Upper lobe of left lung (tissue), 6 donors: ENCODE data around the gene COL20A1. TPM values are rescaled to one million over a fixed set of nuclear protein-coding genes. Genes with fewer than 3 reads are reported as not detected.

Experiments
- ATAC-seq, 2 donors: fragments of 200-7000 bp; cut with Tn5 transposase; one replicate each; pipeline ENCODE4 v1.9.1; 2022; ENCODE audit warnings: mild to moderate bottlenecking in 2 of 2, moderate library complexity in 2 of 2; ENCODE audit not compliant: low FRiP score in 2 of 2
- DNase-seq, 2 donors: peaks; one replicate each; pipeline ENCODE4 v3.0.0-alpha.2; 2019 to 2020
- H3K27ac ChIP-seq, 4 donors: fragments of 200-600 bp; sonication (generic); one replicate each; pipeline ENCODE4 v1.5.1; 2016 to 2019
- H3K27me3 ChIP-seq, 4 donors: fragments of 200-600 bp; sonication (generic); one replicate each; pipeline ENCODE4 v1.5.1; 2017 to 2019
- H3K36me3 ChIP-seq, 4 donors: fragments of 200-600 bp; sonication (generic); one replicate each; pipeline ENCODE4 v1.5.1; 2016 to 2019
- H3K4me1 ChIP-seq, 4 donors: fragments of 200-600 bp; sonication (generic); one replicate each; pipeline ENCODE4 v1.5.1; 2018 to 2019
- H3K4me3 ChIP-seq, 4 donors: fragments of 200-600 bp; sonication (generic); one replicate each; pipeline ENCODE4 v1.5.1; 2017 to 2019; ENCODE audit warnings: mild to moderate bottlenecking in 2 of 4, moderate library complexity in 1 of 4
- H3K9me3 ChIP-seq, 4 donors: fragments of 200-600 bp; sonication (generic); one replicate each; pipeline ENCODE4 v1.5.1; 2018 to 2019
- CTCF ChIP-seq, 6 experiments: fragments of 450-650 bp in 4 of 6; fragments of 200-600 bp in 2 of 6; sonication (generic) in 2 of 6; IDR thresholded peaks; one replicate each; pipeline ENCODE4 v1.5.1; 2016 to 2019; ENCODE audit warnings: antibody characterized with exemption in 6 of 6
- EP300 ChIP-seq, 4 donors: sonication (generic); formaldehyde crosslinking; IDR thresholded peaks; one replicate each; pipeline ENCODE4 v1.5.1; 2017; ENCODE audit warnings: antibody characterized with exemption in 4 of 4, control low read depth in 2 of 4
- POLR2A ChIP-seq, 4 donors: fragments of 450-650 bp; IDR thresholded peaks; one replicate each; pipeline ENCODE4 v1.5.1; 2016 to 2017; ENCODE audit warnings: antibody characterized with exemption in 4 of 4, mild to moderate bottlenecking in 2 of 4
- POLR2AphosphoS5 ChIP-seq, 2 donors: sonication (generic); formaldehyde crosslinking; IDR thresholded peaks; one replicate each; pipeline ENCODE4 v1.5.1; 2017; ENCODE audit warnings: antibody characterized with exemption in 2 of 2
- WGBS, 2 donors: methylation state at CpG; one replicate each; pipeline ENCODE4 v1.1.5; 2017 to 2018; 5-methylcytosine and 5-hydroxymethylcytosine counted together
- total RNA-seq, 6 donors: library from RNA; depleted of rRNA in 4 of 6; stranded (reverse); fragments of >200 nt in 4 of 6; gene quantifications; one replicate each; pipeline versions ENCODE4 v1.1.0 to v1.2.1, GENCODE V29; 2016 to 2021
- donor health status: DM: no; HTN: no; CAD: no; lungs with moderate emphysema.
- donor health status: DM: no; HTN: yes; CAD: no; lungs with severe emphysema.

The COL20A1 gene
- total RNA-seq, 6 donors from 2014 or later = 0.03 TPM; not detected in 5

GRCh38 chr20:63275825-63276224 is 17.2 kb upstream of the COL20A1 start:
- no peak for ATAC-seq
- Histone ChIP-seq H3K27me3 (no peaks in the 10 kb centered on the region), H3K27ac (no peak overlapping the region), H3K4me3 (no peak overlapping the region), H3K4me1 (peaks cover 19 to 32% (median 23%) of the 10 kb centered on the region in 4 donors), H3K36me3 (peaks cover 6 to 53% (median 45%) of the 10 kb centered on the region in 4 donors), H3K9me3 (no peaks in the 10 kb centered on the region)
- WGBS, 2 donors = 96 to 97% methylated on average over 11 to 14 of the region's 18 CpGs
- DNase-seq = peak in 1 of 2 donors; percentile 66
- TF ChIP-seq CTCF (IDR thresholded peaks at IDR 0.05) (no peak), POLR2AphosphoS5 (IDR thresholded peaks at IDR 0.05) (no peak), POLR2A (IDR thresholded peaks at IDR 0.05) (no peak), EP300 (IDR thresholded peaks at IDR 0.05) (no peak)

- Histone ChIP-seq H3K36me3 (peaks cover 9 to 64% (median 57%) of the 10 kb centered on the region in 4 donors), H3K27me3 (no peaks in the 10 kb centered on the region), H3K4me3 (no peak overlapping the region), H3K9me3 (no peaks in the 10 kb centered on the region), H3K27ac (no peak overlapping the region), H3K4me1 (peaks cover 15 to 26% (median 18%) of the 10 kb centered on the region in 4 donors)
- DNase-seq (peak in 1 of 2 donors; percentile 69), ATAC-seq (no peak)
- no peak for TF ChIP-seq EP300 (IDR thresholded peaks at IDR 0.05)
- 93 to 97% methylated on average over 16 to 19 of the region's 20 CpGs for WGBS, 2 donors
These were observed 16.0 kb upstream of the COL20A1 start for GRCh38 chr20:63276956-63277355.

GRCh38 chr20:63277466-63278272 is 15.3 kb upstream of the COL20A1 start:
- Histone ChIP-seq H3K27ac (no peak overlapping the region), H3K36me3 (peaks cover 9 to 71% (median 64%) of the 10 kb centered on the region in 4 donors), H3K9me3 (no peaks in the 10 kb centered on the region), H3K27me3 (no peaks in the 10 kb centered on the region), H3K4me3 (no peak overlapping the region), H3K4me1 (peaks cover 13 to 23% (median 17%) of the 10 kb centered on the region in 4 donors)
- WGBS, 2 donors = 91 to 97% methylated on average over 15 to 28 of the region's 30 CpGs
- DNase-seq = no peak
- ATAC-seq = no peak
- TF ChIP-seq CTCF (IDR thresholded peaks at IDR 0.05) (no peak), POLR2AphosphoS5 (IDR thresholded peaks at IDR 0.05) (no peak), EP300 (IDR thresholded peaks at IDR 0.05) (no peak), POLR2A (IDR thresholded peaks at IDR 0.05) (no peak)

- H3K27ac ChIP-seq = no peak overlapping the region
- H3K27me3 ChIP-seq = no peaks in the 10 kb centered on the region
- H3K4me1 ChIP-seq = peaks cover 10 to 17% (median 13%) of the 10 kb centered on the region in 4 donors
- WGBS, 2 donors = 88 to 90% methylated on average over 10 to 17 of the region's 17 CpGs
- H3K9me3 ChIP-seq = no peaks in the 10 kb centered on the region
- no peak for DNase-seq
- H3K36me3 ChIP-seq = peaks cover 9 to 81% (median 72%) of the 10 kb centered on the region in 4 donors
- no peak for ATAC-seq
- no peak for TF ChIP-seq EP300 (IDR thresholded peaks at IDR 0.05)
- no peak for TF ChIP-seq POLR2AphosphoS5 (IDR thresholded peaks at IDR 0.05)
- no peak for TF ChIP-seq CTCF (IDR thresholded peaks at IDR 0.05)
- no peak for TF ChIP-seq POLR2A (IDR thresholded peaks at IDR 0.05)
- no peak overlapping the region for H3K4me3 ChIP-seq
These were observed 14.3 kb upstream of the COL20A1 start for GRCh38 chr20:63278661-63279060.

- H3K4me1 ChIP-seq = peaks cover 0 to 4% (median under 1%) of the 10 kb centered on the region in 4 donors
- no peak overlapping the region for H3K4me3 ChIP-seq
- TF ChIP-seq POLR2A (IDR thresholded peaks at IDR 0.05) = no peak
- no peak for TF ChIP-seq POLR2AphosphoS5 (IDR thresholded peaks at IDR 0.05)
- TF ChIP-seq CTCF (IDR thresholded peaks at IDR 0.05) = no peak
- TF ChIP-seq EP300 (IDR thresholded peaks at IDR 0.05) = no peak
- H3K9me3 ChIP-seq = no peaks in the 10 kb centered on the region
- H3K27me3 ChIP-seq = no peaks in the 10 kb centered on the region
- H3K36me3 ChIP-seq = peaks cover 9 to 94% (median 81%) of the 10 kb centered on the region in 4 donors
- no peak overlapping the region for H3K27ac ChIP-seq
- ATAC-seq (no peak), DNase-seq (no peak)
- WGBS, 2 donors = 94% methylated on average over 15 of the region's 15 CpGs
These were observed 13.1 kb upstream of the COL20A1 start for GRCh38 chr20:63279931-63280330.
